Adipocyte (in vitro differentiated cells): Measurements from ENCODE around the gene NOTCH2.

Experiments
- DNase-seq: peaks from one replicate; pipeline ENCODE4 v3.0.0-alpha.2; 2015; ENCODE audit warnings: low read depth
- H3K27me3 ChIP-seq: replicated peaks from 2 replicates; pipeline ENCODE4 v1.7.0; 2013; ENCODE audit warnings: mild to moderate bottlenecking, low read length, moderate library complexity; ENCODE audit not compliant: control insufficient read depth, insufficient read depth
- H3K36me3 ChIP-seq: 2 replicates; pipeline ENCODE4 v1.7.0; 2013; ENCODE audit warnings: low read length, mild to moderate bottlenecking, moderate library complexity; ENCODE audit not compliant: control insufficient read depth, insufficient read depth, severe bottlenecking
- H3K4me1 ChIP-seq: 2 replicates; pipeline ENCODE4 v1.7.0; 2013; ENCODE audit warnings: mild to moderate bottlenecking, low read length, moderate library complexity; ENCODE audit not compliant: control insufficient read depth, insufficient read depth
- H3K4me3 ChIP-seq: 2 replicates; pipeline ENCODE4 v1.7.0; 2013; ENCODE audit warnings: mild to moderate bottlenecking, low read length, moderate library complexity
- H3K9ac ChIP-seq: 2 replicates; pipeline ENCODE4 v1.7.0; 2013; ENCODE audit warnings: mild to moderate bottlenecking, low read length, moderate library complexity
- H3K9me3 ChIP-seq: 2 replicates; pipeline ENCODE4 v1.7.0; 2013; ENCODE audit warnings: mild to moderate bottlenecking, low read length, moderate library complexity; ENCODE audit not compliant: control insufficient read depth

The NOTCH2 gene

GRCh38 chr1:119968601-119969000 is 100.9 kb downstream of the NOTCH2 start:
- Histone ChIP-seq H3K36me3 (peaks cover 66% of the 10 kb centered on the region), H3K9me3 (no peaks in the 10 kb centered on the region), H3K4me1 (peaks cover 31% of the 10 kb centered on the region), H3K9ac (no peak overlapping the region), H3K27me3 (no peaks in the 10 kb centered on the region), H3K4me3 (no peak overlapping the region)
- no peak for DNase-seq

DNA sequence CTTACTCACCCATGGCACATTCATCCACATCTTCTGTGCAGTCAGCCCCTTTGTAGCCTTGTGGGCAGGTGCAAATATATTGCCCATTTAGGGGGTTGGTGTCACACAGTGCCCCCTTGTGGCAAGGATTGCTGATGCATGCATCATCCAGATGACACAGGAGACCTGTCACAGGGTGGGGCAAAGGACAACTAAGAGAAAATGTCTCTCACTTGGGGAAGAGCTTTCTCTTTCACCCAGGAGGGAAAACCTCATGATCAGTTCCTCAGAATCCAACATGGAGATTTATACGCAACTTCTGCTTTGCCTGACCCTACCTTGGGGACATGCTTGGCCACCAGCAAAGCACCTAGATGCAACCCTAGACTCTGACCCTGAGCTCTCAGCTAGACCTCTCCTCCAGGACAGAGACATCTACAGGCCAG is 101.4 kb downstream of the NOTCH2 start:
- Histone ChIP-seq H3K4me1 (peaks cover 33% of the 10 kb centered on the region), H3K27me3 (no peaks in the 10 kb centered on the region), H3K9ac (no peak overlapping the region), H3K9me3 (no peaks in the 10 kb centered on the region), H3K36me3 (peaks cover 67% of the 10 kb centered on the region), H3K4me3 (no peak overlapping the region)
- peak; percentile 44 for DNase-seq

DNA sequence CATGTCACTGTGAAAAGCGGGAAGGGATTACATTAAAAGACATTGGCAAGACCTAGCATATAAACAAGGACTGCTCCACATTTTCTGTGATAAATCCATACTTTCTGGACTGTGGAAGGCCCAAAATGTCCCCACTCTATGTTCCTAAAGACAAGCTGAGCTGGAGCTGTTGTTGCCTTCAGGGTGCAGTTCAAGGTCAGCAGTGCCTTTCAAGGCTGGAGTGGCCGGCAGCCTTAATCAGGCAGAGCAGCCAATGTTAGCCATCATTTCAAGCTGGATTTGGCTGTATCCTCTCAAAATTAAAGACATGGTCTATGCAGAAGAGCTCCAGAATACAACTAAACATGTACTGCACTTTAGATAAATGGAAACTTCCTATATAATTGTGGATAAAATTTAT is 102.8 kb downstream of the NOTCH2 start:
- Histone ChIP-seq H3K9me3 (no peaks in the 10 kb centered on the region), H3K36me3 (peaks cover 68% of the 10 kb centered on the region), H3K9ac (no peak overlapping the region), H3K27me3 (no peaks in the 10 kb centered on the region), H3K4me1 (peaks cover 47% of the 10 kb centered on the region), H3K4me3 (no peak overlapping the region)
- DNase-seq = no peak

- DNase-seq = peak; percentile 61
- Histone ChIP-seq H3K9ac (no peak overlapping the region), H3K4me1 (peaks cover 54% of the 10 kb centered on the region), H3K9me3 (no peaks in the 10 kb centered on the region), H3K36me3 (peaks cover 61% of the 10 kb centered on the region), H3K4me3 (no peak overlapping the region), H3K27me3 (no peaks in the 10 kb centered on the region)
These were observed 103.4 kb downstream of the NOTCH2 start for GRCh38 chr1:119966020-119966419.

GRCh38 chr1:119964673-119965363 is 104.6 kb downstream of the NOTCH2 start:
- Histone ChIP-seq H3K36me3 (peaks cover 51% of the 10 kb centered on the region), H3K9me3 (no peaks in the 10 kb centered on the region), H3K27me3 (no peaks in the 10 kb centered on the region), H3K4me1 (peaks cover 65% of the 10 kb centered on the region), H3K9ac (peak overlapping the region; percentile 16), H3K4me3 (no peak overlapping the region)
- peak; percentile 75 for DNase-seq

DNA sequence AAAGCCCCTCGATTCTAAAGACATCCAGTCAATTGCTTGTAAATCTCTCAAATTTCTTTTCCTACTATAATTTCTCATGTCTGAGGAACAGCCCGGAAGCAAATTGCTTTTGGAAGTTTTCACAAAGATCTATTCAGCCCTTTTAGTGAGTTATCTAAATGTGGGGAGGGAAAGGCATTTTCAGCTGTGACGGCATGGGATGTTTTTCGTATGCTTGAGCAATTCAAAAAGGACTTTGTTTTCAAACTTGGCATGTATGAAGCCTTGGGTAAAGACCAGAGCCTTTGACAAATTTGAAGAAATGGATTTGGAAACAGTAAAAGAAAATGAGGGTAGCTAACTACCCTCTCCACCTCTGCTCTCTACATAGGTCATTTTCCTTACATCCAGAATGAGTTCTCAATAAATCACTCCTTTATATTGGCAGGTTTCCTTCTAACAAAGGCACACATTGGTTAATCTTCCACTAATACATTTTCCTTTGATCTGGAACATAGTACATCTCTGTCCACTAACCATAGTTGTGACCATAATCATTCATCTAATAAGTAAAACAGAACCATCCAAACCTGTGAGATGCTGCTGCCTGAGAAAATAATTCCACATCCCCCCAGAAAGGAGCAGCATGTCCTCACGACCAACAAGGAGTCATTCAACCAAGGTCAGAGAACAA is 107.0 kb downstream of the NOTCH2 start:
- H3K36me3 ChIP-seq = peaks cover 32% of the 10 kb centered on the region
- peaks cover 89% of the 10 kb centered on the region for H3K4me1 ChIP-seq
- peak overlapping the region; percentile 28 for H3K9ac ChIP-seq
- peak overlapping the region; percentile 14 for H3K4me3 ChIP-seq
- H3K27me3 ChIP-seq = no peaks in the 10 kb centered on the region
- no peak for DNase-seq
- H3K9me3 ChIP-seq = no peaks in the 10 kb centered on the region

GRCh38 chr1:119960501-119960900 is 109.0 kb downstream of the NOTCH2 start:
- H3K27me3 ChIP-seq = no peaks in the 10 kb centered on the region
- DNase-seq = peak; percentile 44
- H3K36me3 ChIP-seq = peaks cover 18% of the 10 kb centered on the region
- no peak overlapping the region for H3K4me3 ChIP-seq
- H3K9me3 ChIP-seq = no peaks in the 10 kb centered on the region
- no peak overlapping the region for H3K9ac ChIP-seq
- H3K4me1 ChIP-seq = peaks cover 92% of the 10 kb centered on the region

GRCh38 chr1:119959268-119960220 is 109.9 kb downstream of the NOTCH2 start:
- H3K27me3 ChIP-seq = no peaks in the 10 kb centered on the region
- H3K36me3 ChIP-seq = peaks cover 25% of the 10 kb centered on the region
- H3K4me3 ChIP-seq = no peak overlapping the region
- H3K9me3 ChIP-seq = no peaks in the 10 kb centered on the region
- no peak overlapping the region for H3K9ac ChIP-seq
- H3K4me1 ChIP-seq = peaks cover 82% of the 10 kb centered on the region
- DNase-seq = peak; percentile 37

DNA sequence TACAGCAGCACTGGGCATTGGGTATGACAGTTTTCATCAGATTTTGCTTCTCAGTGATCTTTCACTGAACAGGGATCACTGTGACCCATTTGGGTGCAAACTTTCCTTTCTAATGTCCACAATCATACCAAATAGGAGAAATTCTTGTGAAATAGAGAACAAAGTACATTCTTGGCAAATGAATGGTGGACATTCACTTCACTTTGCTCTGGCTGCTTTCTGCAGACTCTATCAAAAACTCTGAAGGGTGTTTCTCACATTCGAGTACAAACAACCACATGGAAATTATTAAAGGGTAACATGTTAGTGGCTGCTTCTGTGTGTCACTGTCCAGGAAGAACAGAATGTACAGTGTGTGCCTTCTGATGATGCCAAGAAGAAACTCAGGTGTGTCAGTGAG is 111.2 kb downstream of the NOTCH2 start:
- DNase-seq = peak; percentile 52
- H3K9ac ChIP-seq = peak overlapping the region; percentile 14
- H3K4me3 ChIP-seq = no peak overlapping the region
- peaks cover 71% of the 10 kb centered on the region for H3K4me1 ChIP-seq
- H3K27me3 ChIP-seq = no peaks in the 10 kb centered on the region
- H3K9me3 ChIP-seq = no peaks in the 10 kb centered on the region
- H3K36me3 ChIP-seq = peaks cover 32% of the 10 kb centered on the region

DNA sequence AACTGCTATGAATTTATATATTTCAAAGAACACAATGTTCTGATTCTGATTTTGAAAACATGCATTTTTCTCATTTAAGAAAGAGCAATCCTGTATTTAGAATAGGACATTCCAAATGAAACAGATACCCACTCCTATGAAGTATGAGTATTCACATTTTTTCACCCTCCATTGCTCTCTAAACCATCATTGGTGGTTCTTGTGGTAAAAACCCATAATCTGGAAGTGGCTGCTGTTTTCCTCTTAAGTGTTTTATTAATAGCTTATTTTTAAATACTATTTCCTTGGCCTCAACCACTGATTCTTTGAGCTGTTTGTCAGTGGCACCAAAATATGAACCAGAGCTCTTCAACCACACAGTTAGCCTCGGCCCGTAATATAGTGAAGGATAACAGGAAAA is 113.2 kb downstream of the NOTCH2 start:
- Histone ChIP-seq H3K36me3 (peaks cover 44% of the 10 kb centered on the region), H3K9ac (no peak overlapping the region), H3K4me1 (peaks cover 61% of the 10 kb centered on the region), H3K9me3 (no peaks in the 10 kb centered on the region), H3K4me3 (no peak overlapping the region), H3K27me3 (no peaks in the 10 kb centered on the region)
- peak; percentile 55 for DNase-seq
